ENCODE data around the gene TSPAN13. TPM values are rescaled to one million over a fixed set of nuclear protein-coding genes. Genes with fewer than 3 reads are reported as not detected.
A peak's percentile ranks its signal among the peaks of the same experiment; 100 is the strongest.

Gene TSPAN13
- total RNA-seq = 10 to 100 TPM; 24.7 to 50.8 TPM

DNA sequence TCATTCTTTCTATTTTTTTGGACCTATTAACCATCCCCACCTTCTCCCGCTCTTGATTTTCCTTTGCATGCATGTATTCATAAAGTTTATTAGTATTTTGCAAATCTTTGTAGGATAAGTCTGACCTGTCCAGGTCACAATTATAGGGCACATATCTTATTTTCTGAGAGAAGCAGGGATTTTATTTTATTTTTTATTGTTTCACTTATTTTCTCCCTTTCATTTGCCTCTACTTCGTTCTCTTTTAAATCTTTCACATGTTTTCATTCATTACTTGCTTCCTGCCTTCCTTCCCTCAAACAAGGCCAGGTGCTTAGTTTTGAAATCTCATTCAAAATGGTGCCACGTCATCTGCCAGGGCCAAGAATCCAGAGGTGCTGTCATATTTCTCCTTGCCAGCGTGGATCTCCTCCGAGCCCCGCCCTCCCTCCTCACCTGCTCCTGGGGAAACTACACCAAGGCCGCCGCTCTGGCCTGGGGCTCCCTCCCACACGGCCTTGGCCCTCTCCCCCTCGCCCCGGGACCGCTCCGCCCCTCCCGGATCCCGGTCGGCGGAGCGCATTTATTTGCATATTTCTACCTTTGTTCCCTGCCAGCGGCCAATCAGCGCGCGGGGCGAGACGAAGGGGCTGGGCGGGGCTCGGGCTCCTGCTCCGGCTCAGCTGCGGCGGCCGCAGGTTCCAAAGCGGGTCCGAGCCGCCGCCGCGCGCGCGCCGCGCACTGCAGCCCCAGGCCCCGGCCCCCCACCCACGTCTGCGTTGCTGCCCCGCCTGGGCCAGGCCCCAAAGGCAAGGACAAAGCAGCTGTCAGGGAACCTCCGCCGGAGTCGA is at the start of gene TSPAN13:
Gene TSPAN13 (plus strand): TSS at position 654 of the 830 bp plus-strand sequence. CDS start 213 bp downstream, outside the sequence.
- H3K36me3 ChIP-seq (replicated peaks in 1 of 2; ENCODE audit: insufficient read depth in 1 of 2, low read depth in 2 of 2) = no peaks in the 10 kb centered on the region
- TF ChIP-seq, protein P1, sequence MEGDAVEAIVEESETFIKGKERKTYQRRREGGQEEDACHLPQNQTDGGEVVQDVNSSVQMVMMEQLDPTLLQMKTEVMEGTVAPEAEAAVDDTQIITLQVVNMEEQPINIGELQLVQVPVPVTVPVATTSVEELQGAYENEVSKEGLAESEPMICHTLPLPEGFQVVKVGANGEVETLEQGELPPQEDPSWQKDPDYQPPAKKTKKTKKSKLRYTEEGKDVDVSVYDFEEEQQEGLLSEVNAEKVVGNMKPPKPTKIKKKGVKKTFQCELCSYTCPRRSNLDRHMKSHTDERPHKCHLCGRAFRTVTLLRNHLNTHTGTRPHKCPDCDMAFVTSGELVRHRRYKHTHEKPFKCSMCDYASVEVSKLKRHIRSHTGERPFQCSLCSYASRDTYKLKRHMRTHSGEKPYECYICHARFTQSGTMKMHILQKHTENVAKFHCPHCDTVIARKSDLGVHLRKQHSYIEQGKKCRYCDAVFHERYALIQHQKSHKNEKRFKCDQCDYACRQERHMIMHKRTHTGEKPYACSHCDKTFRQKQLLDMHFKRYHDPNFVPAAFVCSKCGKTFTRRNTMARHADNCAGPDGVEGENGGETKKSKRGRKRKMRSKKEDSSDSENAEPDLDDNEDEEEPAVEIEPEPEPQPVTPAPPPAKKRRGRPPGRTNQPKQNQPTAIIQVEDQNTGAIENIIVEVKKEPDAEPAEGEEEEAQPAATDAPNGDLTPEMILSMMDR (IDR thresholded peaks at IDR 0.05) = no peak
- peak; percentile 63 to 91 (median 74) for TF ChIP-seq POLR2A (IDR thresholded peaks at IDR 0.05)
- DNase-seq (peak; percentile 95 to 97 (median 96)), ATAC-seq (peak; percentile 97)
- no peaks in the 10 kb centered on the region for H3K27me3 ChIP-seq
- peak within 1 kb of the TSS; percentile 92 to 99 for H3K4me3 ChIP-seq
- H3K4me1 ChIP-seq = peaks cover 20% of the 10 kb centered on the region
- intact Hi-C loops (cut with DNase I) = no loop called here
- WGBS, 2 donors = 3 to 4% methylated on average over 37 to 47 of the region's 48 CpGs
- H3K9me3 ChIP-seq = no peaks in the 10 kb centered on the region
- H3K27ac ChIP-seq = peak within 1 kb of the TSS; percentile 87 to 93 (median 88)

DNA sequence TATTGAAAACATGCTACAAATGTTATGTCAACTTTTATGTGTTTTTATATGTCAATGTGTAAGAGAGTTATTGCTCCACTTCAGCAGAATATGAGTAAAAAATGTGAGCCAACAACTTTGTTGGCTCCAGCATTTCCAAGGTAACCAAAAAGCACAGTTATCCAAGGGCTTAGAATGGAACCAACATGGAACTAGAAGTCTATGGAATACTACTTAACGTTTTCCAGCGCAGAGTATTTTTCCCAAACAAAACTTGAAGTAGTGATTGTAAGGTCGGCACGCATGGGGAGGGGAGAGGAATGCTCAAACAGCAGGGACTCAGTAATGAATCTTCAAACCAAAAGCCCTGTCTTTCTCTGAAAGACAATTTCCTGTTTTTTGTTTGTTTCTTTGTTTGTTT is 45.0 kb upstream of the TSPAN13 start:
- Histone ChIP-seq H3K4me3 (no peak overlapping the region), H3K9me3 (no peaks in the 10 kb centered on the region), H3K27me3 (no peaks in the 10 kb centered on the region), H3K4me1 (no peaks in the 10 kb centered on the region), H3K36me3 (replicated peaks in 1 of 2; ENCODE audit: insufficient read depth in 1 of 2, low read depth in 2 of 2) (peaks cover 0 to 1% of the 10 kb centered on the region in 2 donors), H3K27ac (no peak overlapping the region)
- no peak for DNase-seq
- WGBS, 2 donors = 93 to 96% methylated on average over 4 of the region's 4 CpGs
- intact Hi-C loops (cut with DNase I) = no loop called here
- ATAC-seq = no peak
- TF ChIP-seq, protein P1 (IDR thresholded peaks at IDR 0.05) = no peak
- TF ChIP-seq POLR2A (IDR thresholded peaks at IDR 0.05) = no peak

DNA sequence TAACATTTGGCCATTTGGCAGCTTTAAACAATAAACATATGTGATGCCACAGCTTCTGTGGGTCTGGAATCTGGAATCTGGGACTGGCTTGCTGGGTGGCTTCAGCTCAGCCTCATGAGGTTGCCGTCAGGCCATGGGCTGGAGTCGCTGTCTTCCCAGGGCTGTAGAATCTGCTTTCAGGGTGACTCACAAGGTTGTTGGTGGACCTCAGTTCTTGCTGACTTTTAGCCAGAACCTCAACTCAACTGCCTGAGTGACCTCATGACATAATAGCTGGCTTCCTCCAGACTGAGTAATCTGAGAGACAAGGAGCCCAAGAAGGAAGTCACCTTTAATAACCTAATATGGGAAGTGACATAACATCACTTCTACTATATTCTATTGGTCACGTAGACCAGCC is 44.6 kb upstream of the TSPAN13 start:
- intact Hi-C loops (cut with DNase I) = no loop called here
- no peaks in the 10 kb centered on the region for H3K4me1 ChIP-seq
- WGBS, 2 donors = 96 to 97% methylated on average over 3 of the region's 3 CpGs
- TF ChIP-seq POLR2A (IDR thresholded peaks at IDR 0.05) = no peak
- TF ChIP-seq, protein P1 (IDR thresholded peaks at IDR 0.05) = no peak
- no peak overlapping the region for H3K4me3 ChIP-seq
- no peak overlapping the region for H3K27ac ChIP-seq
- no peaks in the 10 kb centered on the region for H3K9me3 ChIP-seq
- H3K36me3 ChIP-seq (replicated peaks in 1 of 2; ENCODE audit: insufficient read depth in 1 of 2, low read depth in 2 of 2) = peaks cover 0 to 1% of the 10 kb centered on the region in 2 donors
- peak in 1 of 4 donors; percentile 11 for DNase-seq
- no peaks in the 10 kb centered on the region for H3K27me3 ChIP-seq
- no peak for ATAC-seq

DNA sequence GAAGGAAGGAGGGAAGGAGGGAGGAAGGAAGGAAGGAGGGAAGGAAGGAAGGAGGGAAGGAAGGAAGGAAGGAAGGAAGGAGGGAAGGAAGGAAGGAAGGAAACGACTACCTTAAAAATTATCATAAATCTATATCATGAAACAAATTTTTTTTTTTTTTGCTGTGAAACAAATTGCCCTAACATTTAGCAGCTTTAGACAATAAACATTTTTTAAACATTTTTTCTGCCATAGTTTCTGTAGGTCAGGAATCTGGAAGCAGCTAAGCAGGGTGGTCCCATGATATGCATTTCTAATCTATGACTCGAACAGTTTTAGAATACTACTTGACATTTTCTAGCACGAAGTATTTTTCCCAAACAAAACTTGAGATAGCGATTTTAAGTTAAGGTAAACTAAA is 42.9 kb upstream of the TSPAN13 start:
- 69 to 82% methylated on average over 4 of the region's 4 CpGs for WGBS, 2 donors
- DNase-seq = no peak
- Histone ChIP-seq H3K36me3 (replicated peaks in 1 of 2; ENCODE audit: insufficient read depth in 1 of 2, low read depth in 2 of 2) (no peaks in the 10 kb centered on the region), H3K27me3 (no peaks in the 10 kb centered on the region), H3K9me3 (no peaks in the 10 kb centered on the region), H3K4me3 (no peak overlapping the region), H3K4me1 (no peaks in the 10 kb centered on the region), H3K27ac (no peak overlapping the region)
- intact Hi-C loops (cut with DNase I) = no loop called here
- no peak for ATAC-seq
- TF ChIP-seq, protein P1 (IDR thresholded peaks at IDR 0.05) = no peak
- no peak for TF ChIP-seq POLR2A (IDR thresholded peaks at IDR 0.05)
